CD4-positive, alpha-beta T cell treated with Interleukin-21 for 1 hour (primary cell): ENCODE data around the gene EPB41.
"Not testable (repeated sequence)": the region's sequence is repeated elsewhere in the genome, so short reads cannot be mapped to it uniquely, and the experiment has no call there.

ENCODE experiments used
- DNase-seq: peaks from one replicate; pipeline ENCODE4 v3.0.0-alpha.2; 2020

EPB41 gene

DNA sequence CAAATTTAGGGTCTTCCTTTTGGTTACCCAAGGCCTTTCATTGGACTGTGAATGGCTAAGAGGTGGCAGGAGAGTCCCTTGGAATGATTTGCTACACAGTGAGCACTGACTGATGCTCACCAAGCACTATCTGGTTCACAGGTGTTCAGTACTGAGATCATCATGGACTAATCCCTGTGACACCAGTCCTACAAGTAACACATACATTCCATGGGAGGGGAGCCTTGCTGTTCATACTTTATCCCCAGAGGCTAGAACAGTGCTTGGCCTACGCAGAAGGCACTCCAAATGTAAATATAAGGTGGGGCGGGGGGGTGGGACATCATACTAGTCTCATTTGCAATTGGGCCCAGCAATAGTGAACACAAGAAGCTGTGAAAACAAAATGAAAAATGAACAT lies 229.8 kb downstream of the EPB41 start:
- DNase-seq = no peak

DNA sequence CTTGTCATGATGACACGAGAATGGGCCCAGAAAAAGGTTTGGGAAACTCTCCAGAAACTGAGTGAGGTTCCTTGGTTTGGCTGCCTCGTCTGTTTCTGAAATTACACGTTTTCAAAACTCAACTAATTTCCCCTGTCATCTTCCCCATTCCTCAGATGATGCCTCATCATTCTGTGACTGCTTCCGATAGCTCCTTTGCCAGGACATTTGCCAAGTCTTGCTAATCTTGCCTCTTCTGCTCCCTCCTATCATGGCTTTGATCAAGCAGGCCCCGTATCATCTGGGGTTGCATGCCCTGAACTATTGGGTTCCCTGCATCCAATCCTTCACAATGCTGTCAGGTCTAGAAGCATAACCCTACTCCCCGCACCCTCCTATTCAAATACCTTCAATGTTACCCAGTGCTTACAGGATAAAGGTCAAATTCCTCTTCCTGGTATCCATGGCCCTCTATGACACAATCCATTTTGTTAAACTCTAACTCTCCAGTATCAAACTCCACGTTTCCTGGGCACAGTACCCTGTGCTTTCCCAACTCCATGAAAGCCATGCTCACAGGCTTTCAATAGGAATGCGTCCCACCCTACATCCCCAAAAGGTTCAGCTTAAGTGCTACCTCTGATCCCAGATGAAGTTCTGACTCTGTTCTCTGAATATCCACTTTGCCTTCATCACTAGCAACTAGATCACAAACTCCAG lies 231.5 kb downstream of the EPB41 start:
- DNase-seq = no peak

DNA sequence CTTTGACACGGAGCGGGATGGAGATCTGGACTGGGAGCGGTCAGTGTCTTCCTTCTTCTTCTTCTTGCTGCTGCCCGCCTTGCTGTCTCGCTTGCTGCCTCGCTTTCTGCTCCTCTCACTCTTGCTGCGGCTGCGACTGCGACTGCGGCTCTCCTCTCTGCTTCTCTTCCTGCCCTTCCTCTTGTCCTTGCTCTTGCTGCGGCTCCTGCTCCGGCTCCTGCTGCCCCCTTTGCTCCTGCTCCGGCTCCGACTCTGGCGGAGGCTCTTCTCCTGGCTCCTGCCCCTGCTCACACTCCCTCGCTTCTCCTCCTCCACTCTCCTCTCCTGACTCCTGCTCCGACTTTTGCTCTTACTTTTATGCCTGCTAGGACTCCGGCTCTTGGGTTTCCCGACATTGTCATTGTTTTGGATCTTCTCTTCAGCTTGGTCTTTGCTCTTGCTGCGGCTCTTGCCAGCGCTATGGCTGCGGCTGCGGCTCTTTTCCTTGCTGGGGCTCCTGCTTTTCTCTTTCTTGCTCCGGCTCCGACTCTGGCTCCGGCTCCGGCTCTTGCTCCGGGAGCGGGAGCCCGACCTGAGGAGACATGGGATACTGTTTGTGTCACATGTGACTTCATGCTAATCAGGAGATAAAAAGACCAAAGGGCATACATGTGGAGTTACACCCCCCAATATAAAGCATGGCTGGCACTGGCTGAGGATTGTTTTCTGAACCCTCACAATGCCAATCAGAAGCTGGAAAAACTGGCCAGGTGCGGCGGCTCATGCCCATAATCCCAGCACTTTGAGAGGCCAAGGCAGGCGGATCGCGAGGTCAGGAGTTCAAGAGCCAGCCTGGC lies 234.5 kb downstream of the EPB41 start:
- no peak for DNase-seq

DNA sequence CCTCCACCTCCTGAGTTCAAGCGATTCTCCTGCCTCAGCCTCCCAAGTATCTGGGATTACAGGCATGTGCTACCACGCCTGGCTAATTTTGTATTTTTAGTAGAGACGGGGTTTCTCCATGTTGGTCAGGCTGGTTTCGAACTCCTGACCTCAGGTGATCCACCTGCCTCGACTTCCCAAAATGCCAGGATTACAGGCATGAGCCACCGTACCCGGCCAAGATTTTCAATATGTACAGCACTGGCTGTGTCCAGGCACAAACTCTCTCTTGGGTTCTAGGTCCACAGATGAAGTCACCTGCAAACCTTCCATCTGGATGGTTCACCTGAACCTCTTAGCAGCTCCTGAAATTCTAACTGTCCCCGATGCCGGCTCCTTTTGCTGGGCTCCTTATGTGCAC lies 236.0 kb downstream of the EPB41 start:
- not testable (repeated sequence) for DNase-seq

DNA sequence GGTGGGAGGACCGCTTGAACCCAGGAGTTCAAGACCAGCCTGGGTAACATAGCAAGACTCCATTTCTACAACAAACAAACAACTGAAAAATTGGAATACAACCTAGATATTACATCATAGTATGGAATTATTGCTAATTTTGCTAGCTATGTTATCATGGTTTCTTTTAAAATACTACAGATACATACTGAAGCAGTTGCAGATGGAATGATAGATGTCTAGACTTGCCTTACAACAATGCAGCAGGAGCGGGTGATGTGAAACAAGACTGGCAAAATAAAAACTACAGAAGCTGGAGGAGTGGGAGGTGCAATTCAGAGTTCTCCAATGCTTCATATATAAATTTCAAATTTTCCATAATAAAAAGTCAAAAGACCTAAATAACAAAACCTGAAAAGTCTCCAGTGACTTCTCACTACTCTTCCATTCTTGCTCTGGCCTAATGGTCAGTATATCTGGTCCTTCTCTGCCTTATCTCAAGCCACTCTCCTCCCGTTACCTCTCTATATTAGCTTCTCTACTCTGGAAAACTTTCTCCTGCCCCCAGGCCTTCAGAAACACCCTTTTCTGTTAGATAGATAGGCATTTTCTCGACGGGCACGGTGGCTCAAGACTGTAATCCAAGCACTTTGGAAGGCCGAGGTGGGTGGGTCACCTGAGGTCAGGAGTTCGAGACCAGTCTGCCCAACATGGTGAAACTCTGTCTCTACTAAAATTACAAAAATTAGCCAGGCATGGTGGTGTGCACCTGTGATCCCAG lies 237.9 kb downstream of the EPB41 start:
- no peak for DNase-seq

DNA sequence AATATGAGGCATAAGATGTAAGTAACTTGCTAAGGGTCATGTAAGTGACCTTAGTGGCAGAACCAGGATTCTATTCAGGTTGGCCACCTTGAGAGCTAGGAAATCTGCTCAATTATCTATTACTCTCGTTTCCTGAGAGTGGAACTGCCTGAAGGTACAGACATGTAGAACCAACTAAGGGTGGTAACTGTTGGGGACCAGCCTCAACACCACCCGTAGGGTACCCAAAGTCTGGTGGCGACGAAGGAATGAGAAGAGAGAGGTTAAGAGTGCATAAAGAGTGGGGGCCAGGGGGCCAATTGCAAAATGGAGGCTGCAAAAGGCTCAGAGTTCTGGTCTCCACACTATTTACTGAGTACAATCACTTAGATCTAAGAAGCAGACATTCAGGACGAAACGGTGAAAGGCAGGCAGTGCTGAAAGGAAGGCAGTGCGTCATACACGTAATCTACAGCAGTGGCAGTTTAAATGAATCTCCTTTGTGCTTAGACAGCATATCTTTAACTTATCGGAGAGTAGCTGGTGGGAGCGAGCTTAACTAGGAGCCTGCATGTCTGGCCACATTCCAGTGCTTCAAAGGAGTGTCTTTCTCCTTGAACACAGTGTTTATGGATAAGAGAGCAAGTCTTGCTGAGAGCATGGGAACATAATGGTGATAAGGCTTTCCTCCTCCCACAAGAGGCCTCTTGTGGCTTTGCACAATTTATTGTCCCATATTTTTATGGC lies 242.3 kb downstream of the EPB41 start:
- no peak for DNase-seq

DNA sequence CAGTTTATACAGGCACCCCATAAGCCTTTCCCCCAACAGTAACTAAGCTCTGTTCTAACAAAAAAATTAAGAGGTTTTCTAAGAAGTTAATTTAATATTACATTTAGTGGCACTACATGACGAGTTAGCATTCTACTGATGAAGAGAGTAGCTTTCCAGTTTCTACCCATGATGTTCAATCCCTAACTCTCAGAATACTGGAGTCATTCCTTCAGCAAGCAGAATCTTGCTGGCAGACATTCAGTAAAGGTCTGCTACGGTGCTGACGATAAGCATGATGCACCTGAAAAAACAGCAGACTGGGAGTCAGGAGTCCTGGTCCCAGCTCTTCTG lies 242.9 kb downstream of the EPB41 start:
- DNase-seq = no peak

DNA sequence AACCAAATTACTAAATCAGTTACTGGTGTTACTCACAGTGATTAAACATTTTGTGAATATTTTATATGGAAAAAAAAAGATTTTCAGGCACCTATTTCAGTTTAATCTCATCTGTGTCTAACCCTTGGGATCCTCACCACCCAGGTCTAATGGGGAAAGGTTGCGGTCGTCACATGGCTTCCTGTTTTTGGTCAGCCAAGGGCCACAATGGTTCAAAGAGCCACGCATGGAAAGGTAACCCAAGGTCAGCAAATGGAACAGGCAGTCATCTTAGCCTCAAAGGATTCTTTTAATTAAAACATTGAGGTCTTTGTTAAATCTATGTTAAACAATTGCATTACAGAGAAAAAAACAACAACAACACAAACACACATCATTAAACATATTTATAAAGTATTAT lies 245.4 kb downstream of the EPB41 start:
- DNase-seq = no peak

DNA sequence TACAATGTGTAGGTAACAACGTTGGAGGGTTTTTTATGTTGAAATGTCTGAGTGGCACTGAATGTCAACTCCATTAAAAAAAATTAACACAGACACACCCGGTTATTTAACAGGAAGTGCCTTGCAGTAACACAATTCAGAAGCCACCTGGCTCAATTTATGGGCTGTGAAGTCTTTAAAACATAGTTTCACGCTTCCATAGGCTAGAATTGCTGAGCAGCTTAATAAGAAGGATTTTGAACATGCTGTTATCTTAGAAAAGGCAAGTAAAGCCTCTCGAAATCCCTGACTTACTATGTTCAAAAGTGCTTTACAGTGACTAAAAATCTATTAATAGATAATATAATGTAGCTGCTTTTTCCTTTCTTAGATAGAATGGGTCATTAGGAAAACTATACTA lies 247.7 kb downstream of the EPB41 start:
- no peak for DNase-seq

DNA sequence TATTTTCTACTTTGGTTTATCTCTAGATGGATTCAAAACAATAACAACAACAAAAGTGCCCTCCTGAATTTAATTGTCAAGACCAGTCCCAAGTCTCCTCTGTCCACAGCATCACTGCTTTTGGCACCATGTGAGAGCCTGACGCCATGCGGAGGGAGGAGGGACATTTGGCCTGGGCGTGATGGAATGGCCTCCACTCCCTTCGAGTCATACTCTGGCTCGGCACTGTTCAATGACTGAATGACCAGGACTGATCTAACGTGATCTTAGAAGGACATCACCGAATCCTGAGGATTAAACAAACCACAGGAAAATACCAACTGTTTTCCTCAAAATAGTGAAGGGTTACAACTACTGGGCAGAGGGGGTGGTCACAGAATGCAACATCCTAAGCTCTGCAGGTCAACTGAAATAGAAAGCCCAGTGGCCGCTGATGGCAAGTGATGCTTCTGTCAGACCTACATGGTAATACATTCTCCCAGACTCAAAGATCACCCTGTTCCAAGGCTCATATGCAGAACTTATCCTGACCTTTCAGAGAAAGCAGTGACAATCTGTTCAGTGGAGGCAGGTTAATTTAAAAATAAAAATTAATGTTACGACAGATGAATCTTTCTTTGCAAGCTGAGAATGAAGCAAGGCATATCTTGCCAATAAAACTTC lies 248.2 kb downstream of the EPB41 start:
- no peak for DNase-seq

DNA sequence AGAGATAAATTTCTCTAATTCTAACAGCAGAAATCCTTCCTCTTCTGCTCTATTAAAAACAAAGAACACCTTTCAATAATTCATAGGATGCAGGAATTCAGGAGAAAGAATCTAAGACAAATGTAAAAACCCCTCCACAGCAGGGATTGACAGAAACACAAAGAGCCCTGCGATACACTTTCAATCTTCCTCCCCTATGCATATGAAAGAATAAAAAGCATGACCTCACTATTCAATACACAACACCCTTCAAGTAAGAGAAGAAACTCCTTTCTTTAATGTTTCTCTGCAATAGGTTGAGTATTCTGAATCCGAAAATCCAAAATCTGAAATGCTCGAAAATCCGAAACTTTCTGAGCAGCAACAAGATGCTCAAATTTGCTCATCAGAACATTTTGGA lies 250.2 kb downstream of the EPB41 start:
- DNase-seq = no peak

DNA sequence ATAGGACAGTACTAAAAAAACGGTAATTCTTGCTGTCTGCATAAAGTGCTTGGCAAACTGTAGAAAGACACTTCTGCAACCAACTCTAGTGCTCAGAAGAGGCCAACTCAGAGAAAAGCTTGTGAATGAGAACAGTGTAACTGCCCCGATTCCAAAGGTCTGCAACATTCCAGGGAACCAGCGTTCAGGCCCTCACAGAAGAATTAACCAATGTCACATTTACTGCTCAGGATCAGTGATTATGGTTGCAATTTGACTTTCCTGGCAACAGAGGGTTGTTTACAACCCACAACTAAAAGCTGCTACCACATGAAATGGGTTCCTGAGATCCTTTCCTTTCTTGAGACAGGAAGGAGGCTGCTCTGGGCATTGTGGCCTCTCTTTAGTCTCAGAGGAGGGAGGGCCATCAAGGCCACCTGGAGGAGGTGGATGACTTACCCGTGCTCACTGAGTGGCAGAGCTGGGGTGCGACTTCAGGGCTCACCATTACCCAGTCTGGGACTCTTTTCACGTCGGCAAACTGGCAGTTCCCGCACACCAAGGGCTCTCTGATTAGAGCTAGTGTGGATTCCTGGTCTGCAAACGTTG lies 252.0 kb downstream of the EPB41 start:
- DNase-seq = no peak

DNA sequence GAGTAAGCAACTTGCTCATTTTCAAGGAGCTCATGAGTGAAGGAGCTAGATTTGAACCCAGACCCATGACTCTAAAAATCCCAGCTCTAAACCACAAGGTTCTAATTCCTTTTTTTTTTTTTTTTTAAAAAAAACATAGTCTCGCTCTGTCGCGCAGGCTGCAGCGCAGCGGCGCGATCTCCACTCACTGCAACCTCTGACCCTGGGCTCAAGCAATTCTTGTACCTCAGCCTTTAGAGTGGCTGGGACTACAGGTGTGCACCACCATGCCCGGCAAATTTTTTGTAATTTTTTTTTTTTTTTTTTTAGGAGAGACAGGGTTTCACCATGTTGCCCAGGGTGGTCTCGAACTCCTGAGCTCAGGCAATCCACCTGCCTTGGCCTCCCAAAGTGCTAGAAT lies 253.5 kb downstream of the EPB41 start:
- DNase-seq = no peak
